IPS-15b (cell line): Measurements from ENCODE around the gene SYNDIG1.

ENCODE experiments used
- H3K27me3 ChIP-seq: one replicate; pipeline ENCODE4 v1.6.1; 2013; ENCODE audit warnings: low read length; ENCODE audit not compliant: control insufficient read depth, insufficient read depth
- H3K36me3 ChIP-seq: one replicate; pipeline ENCODE4 v1.6.1; 2013; ENCODE audit warnings: low read length; ENCODE audit not compliant: control insufficient read depth, insufficient read depth
- H3K4me1 ChIP-seq: one replicate; pipeline ENCODE4 v1.6.1; 2013; ENCODE audit warnings: mild to moderate bottlenecking, low read length; ENCODE audit not compliant: control insufficient read depth, insufficient read depth
- H3K4me3 ChIP-seq: one replicate; pipeline ENCODE4 v1.5.1; 2013; ENCODE audit warnings: low read depth, low read length
- H3K9ac ChIP-seq: one replicate; pipeline ENCODE4 v1.6.1; 2013; ENCODE audit warnings: low read depth, mild to moderate bottlenecking, low read length
- H3K9me3 ChIP-seq: one replicate; pipeline ENCODE4 v1.6.1; 2013; ENCODE audit warnings: mild to moderate bottlenecking, low read length; ENCODE audit not compliant: control insufficient read depth, insufficient read depth

SYNDIG1 gene

DNA sequence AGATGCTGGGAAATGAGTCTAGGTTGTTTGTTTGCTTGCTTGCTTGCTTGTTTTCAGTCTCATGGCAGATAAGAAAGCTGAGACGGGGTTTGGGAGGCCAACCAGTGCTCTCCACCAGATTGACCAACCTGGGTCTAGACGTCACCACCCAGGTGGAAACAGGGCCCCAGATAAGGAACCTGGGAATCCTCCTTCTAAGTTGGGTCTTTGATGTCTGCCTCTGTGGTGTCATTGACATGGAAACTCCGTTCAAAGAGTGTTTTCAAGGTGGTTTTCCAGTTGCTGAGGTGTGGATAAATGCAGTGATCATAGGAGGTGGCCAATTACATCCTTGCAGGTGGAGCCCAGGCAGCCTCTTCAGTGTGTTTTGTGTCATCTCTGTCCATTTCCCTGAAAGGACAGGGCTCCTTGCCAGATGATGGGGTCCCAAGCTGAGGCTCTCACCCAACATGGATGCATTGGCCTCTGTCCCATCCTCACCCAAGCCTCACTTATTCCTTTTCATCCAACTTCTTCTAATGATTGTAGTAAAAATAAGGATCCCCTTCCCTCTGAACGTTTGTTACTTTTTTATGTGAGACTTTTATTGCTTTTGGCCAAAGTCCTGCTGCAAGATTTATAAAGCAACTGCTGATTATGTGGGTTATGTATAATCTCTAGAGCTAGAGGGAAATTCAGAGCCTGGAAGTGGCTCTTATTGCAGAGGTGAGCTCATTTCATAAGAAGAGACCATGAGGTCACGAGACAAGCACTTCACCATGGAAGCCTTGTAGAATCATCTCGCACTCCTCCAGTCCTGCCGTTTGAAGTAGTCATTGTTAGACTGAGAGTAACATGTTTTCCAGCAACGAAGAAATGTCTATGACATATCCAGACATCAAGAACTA, 32.0 kb upstream of the SYNDIG1 start:
- peaks cover 6% of the 10 kb centered on the region for H3K4me1 ChIP-seq
- no peaks in the 10 kb centered on the region for H3K27me3 ChIP-seq
- no peaks in the 10 kb centered on the region for H3K9me3 ChIP-seq
- no peak overlapping the region for H3K9ac ChIP-seq
- no peaks in the 10 kb centered on the region for H3K36me3 ChIP-seq
- H3K4me3 ChIP-seq, result no peak overlapping the region

GRCh38 chr20:24438331-24438730, 31.1 kb upstream of the SYNDIG1 start:
- H3K9me3 ChIP-seq, result no peaks in the 10 kb centered on the region
- H3K9ac ChIP-seq, result no peak overlapping the region
- H3K4me1 ChIP-seq, result peaks cover 15% of the 10 kb centered on the region
- H3K4me3 ChIP-seq, result no peak overlapping the region
- no peaks in the 10 kb centered on the region for H3K27me3 ChIP-seq
- H3K36me3 ChIP-seq, result no peaks in the 10 kb centered on the region

GRCh38 chr20:24439737-24440387, 29.6 kb upstream of the SYNDIG1 start:
- no peak overlapping the region for H3K4me3 ChIP-seq
- H3K36me3 ChIP-seq, result no peaks in the 10 kb centered on the region
- peaks cover 24% of the 10 kb centered on the region for H3K4me1 ChIP-seq
- H3K27me3 ChIP-seq, result no peaks in the 10 kb centered on the region
- no peak overlapping the region for H3K9ac ChIP-seq
- no peaks in the 10 kb centered on the region for H3K9me3 ChIP-seq

DNA sequence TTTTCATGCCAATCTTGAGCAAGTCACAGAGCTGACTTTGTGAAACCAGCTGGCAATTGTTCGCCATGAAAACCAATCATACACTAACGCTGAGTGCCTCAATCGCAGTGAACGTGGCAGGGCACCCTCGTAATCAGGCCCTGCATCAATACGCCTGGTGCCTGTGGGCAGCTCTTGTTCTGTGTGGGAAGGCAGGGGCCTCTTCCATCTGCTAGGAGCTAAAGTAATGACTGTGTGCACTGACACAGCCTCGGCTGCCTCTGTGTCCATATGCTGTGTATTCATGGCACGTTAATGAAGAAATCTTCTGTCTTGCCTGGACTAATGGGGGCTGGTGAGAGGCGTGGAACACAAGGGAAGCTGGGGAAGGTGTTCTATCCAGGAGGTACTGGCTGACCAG, 27.8 kb upstream of the SYNDIG1 start:
- H3K27me3 ChIP-seq, result no peaks in the 10 kb centered on the region

GRCh38 chr20:24442909-24443308, 26.5 kb upstream of the SYNDIG1 start:
- Histone ChIP-seq H3K4me1 (peaks cover 35% of the 10 kb centered on the region), H3K9ac (no peak overlapping the region), H3K27me3 (peaks cover 3% of the 10 kb centered on the region), H3K9me3 (no peaks in the 10 kb centered on the region), H3K36me3 (no peaks in the 10 kb centered on the region), H3K4me3 (peak overlapping the region; percentile 1)

More for the DNA sequence above, 27.8 kb upstream of the SYNDIG1 start:
- H3K4me3 ChIP-seq, result no peak overlapping the region
- H3K36me3 ChIP-seq, result no peaks in the 10 kb centered on the region
- no peak overlapping the region for H3K9ac ChIP-seq
- H3K9me3 ChIP-seq, result no peaks in the 10 kb centered on the region
- peaks cover 35% of the 10 kb centered on the region for H3K4me1 ChIP-seq

GRCh38 chr20:24443436-24443835, 26.0 kb upstream of the SYNDIG1 start:
- no peak overlapping the region for H3K9ac ChIP-seq
- no peaks in the 10 kb centered on the region for H3K36me3 ChIP-seq
- H3K9me3 ChIP-seq, result no peaks in the 10 kb centered on the region
- H3K4me1 ChIP-seq, result peaks cover 35% of the 10 kb centered on the region
- H3K27me3 ChIP-seq, result peaks cover 3% of the 10 kb centered on the region
- peak overlapping the region; percentile 1 for H3K4me3 ChIP-seq

DNA sequence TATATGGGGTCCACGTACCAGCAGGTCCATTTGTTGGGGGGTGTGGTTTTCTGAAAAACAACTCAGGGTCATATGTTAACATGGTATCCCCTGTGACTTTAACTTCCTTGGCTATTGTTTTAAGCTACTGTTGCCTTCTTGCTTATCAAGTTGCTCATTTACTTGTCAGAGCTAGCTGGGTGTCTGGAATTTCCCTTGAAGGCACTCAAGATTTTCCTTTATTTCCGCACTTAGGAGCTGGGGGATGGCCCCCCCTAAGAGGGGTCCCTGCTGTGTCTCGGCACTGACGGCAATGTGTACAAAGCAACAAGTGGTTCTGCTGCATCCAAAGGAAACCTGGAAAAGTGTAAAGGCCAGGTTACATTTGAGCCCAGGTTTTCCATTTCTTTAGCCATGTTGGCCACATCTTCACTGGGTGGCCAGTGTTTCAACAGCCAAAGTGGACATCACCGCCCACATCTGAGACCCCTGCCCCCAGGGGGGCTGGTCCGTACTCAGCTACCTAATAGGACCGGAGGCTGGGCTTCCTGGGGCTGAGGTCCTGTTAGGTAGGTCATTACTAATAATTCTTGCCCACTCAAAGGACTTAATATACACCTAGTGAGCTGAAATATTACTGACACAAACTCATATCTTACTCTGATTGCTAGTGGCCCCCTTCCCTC, 24.8 kb upstream of the SYNDIG1 start:
- Histone ChIP-seq H3K9ac (no peak overlapping the region), H3K4me3 (no peak overlapping the region), H3K9me3 (no peaks in the 10 kb centered on the region), H3K27me3 (peaks cover 3% of the 10 kb centered on the region), H3K36me3 (no peaks in the 10 kb centered on the region), H3K4me1 (peaks cover 35% of the 10 kb centered on the region)

DNA sequence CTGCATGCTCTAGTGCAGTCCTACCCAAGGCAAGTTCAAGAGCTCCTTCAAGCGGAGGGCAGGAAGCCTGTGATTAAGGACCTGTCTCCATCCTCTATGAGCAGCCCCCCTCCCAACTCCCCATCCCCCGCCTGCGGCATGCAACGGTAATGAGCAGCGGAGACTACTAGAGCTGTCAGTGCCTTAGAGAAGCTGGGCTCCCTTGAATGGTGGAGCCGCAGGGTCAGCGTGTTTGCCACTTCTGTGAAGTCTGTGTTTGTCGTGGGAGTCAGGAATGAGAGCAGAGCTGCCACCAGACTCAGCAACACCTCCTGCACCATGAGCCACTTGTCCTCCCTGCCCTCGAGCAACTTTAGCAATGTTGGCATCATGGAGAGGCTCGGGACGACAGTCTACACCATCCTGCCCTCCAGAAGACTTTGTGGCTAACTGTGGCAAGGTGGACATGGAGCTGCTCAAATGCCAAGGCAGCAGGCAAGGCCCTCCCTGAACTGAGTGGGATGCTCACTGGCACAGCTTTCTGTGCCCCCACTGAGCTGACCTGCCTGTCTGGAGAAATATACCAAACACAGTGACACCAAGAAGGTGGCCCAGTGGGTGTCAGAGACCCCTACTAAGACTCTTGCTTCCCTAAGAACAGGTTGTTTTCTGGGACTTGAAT, 23.8 kb upstream of the SYNDIG1 start:
- Histone ChIP-seq H3K4me3 (no peak overlapping the region), H3K9ac (no peak overlapping the region), H3K9me3 (no peaks in the 10 kb centered on the region), H3K36me3 (no peaks in the 10 kb centered on the region), H3K4me1 (peaks cover 35% of the 10 kb centered on the region), H3K27me3 (peaks cover 3% of the 10 kb centered on the region)

GRCh38 chr20:24446811-24447210, 22.6 kb upstream of the SYNDIG1 start:
- Histone ChIP-seq H3K9ac (no peak overlapping the region), H3K4me3 (no peak overlapping the region), H3K36me3 (no peaks in the 10 kb centered on the region)

GRCh38 chr20:24448170-24448569, 21.3 kb upstream of the SYNDIG1 start:
- Histone ChIP-seq H3K9me3 (no peaks in the 10 kb centered on the region), H3K36me3 (no peaks in the 10 kb centered on the region), H3K4me3 (no peak overlapping the region), H3K27me3 (peaks cover 3% of the 10 kb centered on the region), H3K9ac (no peak overlapping the region), H3K4me1 (peaks cover 22% of the 10 kb centered on the region)

More at GRCh38 chr20:24446811-24447210, 22.6 kb upstream of the SYNDIG1 start:
- Histone ChIP-seq H3K9me3 (no peaks in the 10 kb centered on the region), H3K27me3 (peaks cover 3% of the 10 kb centered on the region), H3K4me1 (peaks cover 35% of the 10 kb centered on the region)

- peaks cover 15% of the 10 kb centered on the region for H3K4me1 ChIP-seq
- H3K9ac ChIP-seq, result no peak overlapping the region
- H3K9me3 ChIP-seq, result no peaks in the 10 kb centered on the region
- peaks cover 3% of the 10 kb centered on the region for H3K27me3 ChIP-seq
- no peak overlapping the region for H3K4me3 ChIP-seq
- H3K36me3 ChIP-seq, result no peaks in the 10 kb centered on the region
Observed at GRCh38 chr20:24449026-24449720, 20.3 kb upstream of the SYNDIG1 start.
